K562 (cell line): Measurements from ENCODE around the gene OGDH. TPM values are rescaled to one million over a fixed set of nuclear protein-coding genes. Genes with fewer than 3 reads are reported as not detected.
A peak's percentile ranks its signal among the peaks of the same experiment; 100 is the strongest.

Experiments
- ARHGAP35 ChIP-seq: fragments of 450-650 bp; IDR thresholded peaks from 2 replicates; pipeline ENCODE4 v1.6.1; 2018; ENCODE audit not compliant: partially characterized antibody
- ARID1B ChIP-seq: fragments of 450-650 bp; IDR thresholded peaks from 2 replicates; pipeline ENCODE4 v1.6.1; 2016; ENCODE audit warnings: antibody characterized with exemption, mild to moderate bottlenecking, inconsistent platforms
- CEBPB ChIP-seq: fragments of 450-650 bp; IDR thresholded peaks from 2 replicates; pipeline ENCODE4 v1.6.1; 2016; ENCODE audit warnings: missing genetic modification characterization, missing compliant biosample characterization
- CHCHD3 ChIP-seq: fragments of 250-450 bp; sonication (Bioruptor Pico); IDR thresholded peaks from 2 replicates; pipeline ENCODE4 v2.1.2; 2022; ENCODE audit warnings: mild to moderate bottlenecking
- DACH1 ChIP-seq: fragments of 450-650 bp; IDR thresholded peaks from 2 replicates; pipeline ENCODE4 v1.6.1; 2018; ENCODE audit not compliant: partially characterized antibody
- GABPB2 ChIP-seq: fragments of 250-450 bp; sonication (Bioruptor Pico); conservative IDR thresholded peaks from 2 replicates; pipeline ENCODE4 v1.5.1; 2021; ENCODE audit warnings: mild to moderate bottlenecking
- MCM3 ChIP-seq: fragments of 450-650 bp; IDR thresholded peaks from 2 replicates; pipeline ENCODE4 v1.6.1; 2016
- NFE2L1 ChIP-seq: fragments of 450-650 bp; IDR thresholded peaks from 2 replicates; pipeline ENCODE4 v1.6.1; 2016; ENCODE audit warnings: missing genetic modification characterization, low read depth, mild to moderate bottlenecking, missing compliant biosample characterization, moderate library complexity, borderline replicate concordance
- RFX1 ChIP-seq: fragments of 450-650 bp; IDR thresholded peaks from 2 replicates; pipeline ENCODE4 v1.6.1; 2016; ENCODE audit warnings: mild to moderate bottlenecking, moderate library complexity
- SAP30 ChIP-seq: fragments of 200-600 bp; sonication (generic); IDR thresholded peaks from 2 replicates; pipeline ENCODE4 v1.6.1; 2012; ENCODE audit warnings: borderline replicate concordance, low read depth, mild to moderate bottlenecking, moderate library complexity, low read length, control low read depth, inconsistent platforms; ENCODE audit not compliant: insufficient read depth, poor library complexity, severe bottlenecking
- SRSF9 ChIP-seq: fragments of 200-400 bp; formaldehyde crosslinking; IDR thresholded peaks from 2 replicates; pipeline ENCODE4 v1.6.1; 2017; ENCODE audit warnings: low read depth, low read length, borderline replicate concordance
- TOE1 ChIP-seq, 2 experiments: fragments of 450-650 bp in 1 of 2; sonication (generic) in 1 of 2; formaldehyde crosslinking in 1 of 2; IDR thresholded peaks; 2 replicates each; pipeline versions ENCODE4 v1.7.1 to v1.8.0; 2016 to 2022; ENCODE audit warnings: borderline replicate concordance in 2 of 2, mild to moderate bottlenecking in 2 of 2, antibody characterized with exemption in 1 of 2, inconsistent platforms in 1 of 2, low read depth in 1 of 2, missing genetic modification reagents in 1 of 2, moderate library complexity in 1 of 2
- U2AF2 ChIP-seq: fragments of 200-400 bp; formaldehyde crosslinking; optimal IDR thresholded peaks from 2 replicates; pipeline ENCODE3; 2017; ENCODE audit warnings: low read depth, mild to moderate bottlenecking, low read length
- VEZF1 ChIP-seq: fragments of 200-800 bp; sonication (Bioruptor generic); IDR thresholded peaks from 2 replicates; pipeline ENCODE4 v1.6.1; 2017; ENCODE audit warnings: missing genetic modification characterization, missing compliant biosample characterization
- ZNF324 ChIP-seq: fragments of 250-450 bp; sonication (Bioruptor Pico); IDR thresholded peaks from 2 replicates; pipeline ENCODE4 v1.4.0; 2020; ENCODE audit warnings: mild to moderate bottlenecking
- polyA plus RNA-seq, 8 experiments: library from polyadenylated mRNA; depleted of rRNA in 4 of 8; stranded (reverse) in 5 of 8; unstranded in 3 of 8; fragments of >200 nt; fragmentation: Nextera tagmentation in 2 of 8; fragmentation: Illumina TruSeq in 1 of 8; extraction: Ambion mirVana in 2 of 8; extraction: Trizol in 1 of 8; gene quantifications; 2 replicates each; pipeline versions ENCODE4 v1.2.1 to v1.2.3, GENCODE V29; 2011 to 2014; ENCODE audit warnings: inconsistent platforms in 1 of 8, missing spikeins in 1 of 8
- total RNA-seq, 7 experiments: library from RNA; depleted of rRNA in 6 of 7; stranded (reverse); fragments of >200 nt in 6 of 7; fragmentation: Illumina TruSeq in 2 of 7; extraction: Trizol in 2 of 7; gene quantifications; 2 replicates each; pipeline versions ENCODE4 v1.2.1 to v1.2.3, GENCODE V29; 2011 to 2021; ENCODE audit warnings: low replicate concordance in 1 of 7
- TF ChIP-seq, protein P1 (sequence below): sonication (generic); formaldehyde crosslinking; IDR thresholded peaks from 2 replicates; pipeline ENCODE4 v1.9.0; 2022; ENCODE audit warnings: mild to moderate bottlenecking, missing genetic modification reagents
- TF ChIP-seq, protein P2 (sequence below), 3 experiments: fragments of 200-800 bp in 1 of 3; fragments of 250-450 bp in 1 of 3; fragments of 450-650 bp in 1 of 3; sonication (Bioruptor Pico) in 1 of 3; sonication (Bioruptor generic) in 1 of 3; formaldehyde crosslinking in 1 of 3; IDR thresholded peaks; 2 replicates each; pipeline versions ENCODE4 v1.6.1 to v1.8.0; 2016 to 2022; ENCODE audit warnings: mild to moderate bottlenecking in 2 of 3, missing genetic modification characterization in 2 of 3, missing compliant biosample characterization in 1 of 3, moderate library complexity in 1 of 3
- TF ChIP-seq, protein P3 (sequence below): fragments of 250-450 bp; sonication (Bioruptor Pico); IDR thresholded peaks from 2 replicates; pipeline ENCODE4 v1.5.0; 2021; ENCODE audit warnings: mild to moderate bottlenecking, moderate library complexity

OGDH gene
- total and polyA plus RNA-seq, 9 of the 15 experiments (the other 6 are each of a cell fraction or from before 2014, with no cell fraction given): 3.1 to 80.3 (median 23.5) TPM

GRCh38 chr7:44658979-44659378, 52.6 kb downstream of the OGDH start (continued):
- TF ChIP-seq NFE2L1 (tag) (no peak), GABPB2 (CRISPR knock-in tag) (no peak), ZNF324 (CRISPR knock-in tag) (no peak), VEZF1 (CRISPR knock-in tag) (no peak), DACH1 (no peak), CEBPB (tag) (no peak), SRSF9 (no peak), TOE1 (IDR thresholded peaks at IDR 0.05; ENCODE audit: borderline replicate concordance) (no peak), TOE1 (CRISPR knock-in tag; IDR thresholded peaks at IDR 0.05; ENCODE audit: borderline replicate concordance, low read depth) (no peak), ARHGAP35 (no peak), ARID1B (no peak), U2AF2 (no peak), MCM3 (no peak), SAP30 (no peak), CHCHD3 (CRISPR knock-in tag) (no peak), RFX1 (no peak)
- TF ChIP-seq, protein P1, sequence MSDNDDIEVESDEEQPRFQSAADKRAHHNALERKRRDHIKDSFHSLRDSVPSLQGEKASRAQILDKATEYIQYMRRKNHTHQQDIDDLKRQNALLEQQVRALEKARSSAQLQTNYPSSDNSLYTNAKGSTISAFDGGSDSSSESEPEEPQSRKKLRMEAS: no peak
- TF ChIP-seq, protein P2, sequence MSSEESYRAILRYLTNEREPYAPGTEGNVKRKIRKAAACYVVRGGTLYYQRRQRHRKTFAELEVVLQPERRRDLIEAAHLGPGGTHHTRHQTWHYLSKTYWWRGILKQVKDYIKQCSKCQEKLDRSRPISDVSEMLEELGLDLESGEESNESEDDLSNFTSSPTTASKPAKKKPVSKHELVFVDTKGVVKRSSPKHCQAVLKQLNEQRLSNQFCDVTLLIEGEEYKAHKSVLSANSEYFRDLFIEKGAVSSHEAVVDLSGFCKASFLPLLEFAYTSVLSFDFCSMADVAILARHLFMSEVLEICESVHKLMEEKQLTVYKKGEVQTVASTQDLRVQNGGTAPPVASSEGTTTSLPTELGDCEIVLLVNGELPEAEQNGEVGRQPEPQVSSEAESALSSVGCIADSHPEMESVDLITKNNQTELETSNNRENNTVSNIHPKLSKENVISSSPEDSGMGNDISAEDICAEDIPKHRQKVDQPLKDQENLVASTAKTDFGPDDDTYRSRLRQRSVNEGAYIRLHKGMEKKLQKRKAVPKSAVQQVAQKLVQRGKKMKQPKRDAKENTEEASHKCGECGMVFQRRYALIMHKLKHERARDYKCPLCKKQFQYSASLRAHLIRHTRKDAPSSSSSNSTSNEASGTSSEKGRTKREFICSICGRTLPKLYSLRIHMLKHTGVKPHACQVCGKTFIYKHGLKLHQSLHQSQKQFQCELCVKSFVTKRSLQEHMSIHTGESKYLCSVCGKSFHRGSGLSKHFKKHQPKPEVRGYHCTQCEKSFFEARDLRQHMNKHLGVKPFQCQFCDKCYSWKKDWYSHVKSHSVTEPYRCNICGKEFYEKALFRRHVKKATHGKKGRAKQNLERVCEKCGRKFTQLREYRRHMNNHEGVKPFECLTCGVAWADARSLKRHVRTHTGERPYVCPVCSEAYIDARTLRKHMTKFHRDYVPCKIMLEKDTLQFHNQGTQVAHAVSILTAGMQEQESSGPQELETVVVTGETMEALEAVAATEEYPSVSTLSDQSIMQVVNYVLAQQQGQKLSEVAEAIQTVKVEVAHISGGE (CRISPR knock-in tag; IDR thresholded peaks at IDR 0.05): peak in 1 of 3 experiments; percentile 53; a peak in 1 of 6 replicates
- TF ChIP-seq, protein P3, sequence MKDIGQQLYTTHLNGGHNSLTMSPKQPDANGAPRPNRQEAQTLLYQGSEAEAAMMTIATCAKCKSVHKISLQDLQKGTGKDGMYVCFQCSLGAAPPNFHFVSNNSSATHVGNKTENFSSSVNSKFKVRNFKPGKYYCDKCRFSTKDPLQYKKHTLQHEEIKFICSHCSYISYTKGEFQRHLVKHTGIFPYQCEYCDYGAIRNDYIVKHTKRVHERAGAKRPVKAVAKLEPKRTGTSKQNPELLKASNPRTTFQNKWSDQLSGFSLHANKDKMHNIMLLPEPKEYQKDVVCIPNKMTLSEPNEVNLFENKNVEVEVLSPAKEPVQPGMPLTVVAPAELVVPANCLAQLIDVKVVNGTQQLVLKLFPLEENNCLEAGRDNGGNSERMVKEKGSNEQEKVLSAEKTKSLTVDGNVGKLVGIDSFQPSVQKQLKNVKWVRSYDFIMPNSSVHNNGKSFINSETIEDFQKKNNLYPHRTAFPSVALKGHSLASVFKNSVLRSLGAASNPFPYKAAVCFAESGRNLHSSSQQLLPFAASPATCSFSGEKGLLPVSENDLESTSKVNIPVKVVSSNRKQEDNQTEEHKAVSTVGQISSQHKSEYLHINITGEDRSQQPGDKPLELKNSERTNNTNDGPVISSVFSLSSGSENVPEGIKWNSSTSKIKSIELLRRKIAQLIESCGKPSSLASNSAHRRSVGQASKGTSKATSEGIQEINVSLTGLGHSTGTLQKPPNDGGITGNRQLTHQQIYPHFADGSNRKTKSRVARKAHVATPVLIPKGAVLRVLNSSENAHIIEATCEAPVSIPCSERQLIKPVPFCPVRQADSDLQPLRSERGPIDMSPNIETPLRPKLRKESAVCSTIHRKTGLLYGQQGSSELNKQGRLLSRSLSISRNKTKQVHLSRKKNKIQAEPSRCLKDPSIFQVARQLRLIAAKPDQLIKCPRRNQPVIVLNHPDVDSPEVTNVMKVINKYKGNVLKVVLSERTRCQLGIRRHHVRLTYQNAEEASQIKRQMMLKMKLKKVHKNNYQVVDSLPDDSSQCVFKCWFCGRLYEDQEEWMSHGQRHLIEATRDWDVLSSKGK (CRISPR knock-in tag): no peak
